DMS153 (cell line): Measurements from ENCODE around the gene YPEL5.

Source experiments
- DNase-seq: peaks from one replicate; lab custom pipeline; 2025; lab: John Stamatoyannopoulos, UW

The YPEL5 gene

GRCh38 chr2:30205456-30205855, 58.6 kb downstream of the YPEL5 start:
- DNase-seq, result no peak

- DNase-seq, result no peak
Measured at GRCh38 chr2:30206461-30207430, 59.9 kb downstream of the YPEL5 start.

- peak; percentile 44 for DNase-seq
Measured at GRCh38 chr2:30208453-30208852, 61.6 kb downstream of the YPEL5 start.

- DNase-seq, result no peak
Measured at GRCh38 chr2:30209227-30209626, 62.4 kb downstream of the YPEL5 start.
